Measurements from ENCODE around the gene PTP4A1.

GRCh38 chr6:63576985-63577712, 4.9 kb downstream of the PTP4A1 start:
- no peak for TF ChIP-seq GATA3 (IDR thresholded peaks at IDR 0.05; ENCODE audit: low read depth, low read length)
- TF ChIP-seq GATA2 (IDR thresholded peaks at IDR 0.05; ENCODE audit: low read depth, low read length): no peak

All from SH-SY5Y (cell line).